NOMO-1 (cell line): ENCODE data around the gene XPNPEP1.
A peak's percentile ranks its signal among the peaks of the same experiment; 100 is the strongest.

Source experiments
- DNase-seq, 2 experiments: peaks; one replicate each; lab custom pipeline; 2025; ENCODE audit not compliant: unreplicated experiment in 2 of 2; lab: John Stamatoyannopoulos, UW

Gene XPNPEP1

DNA sequence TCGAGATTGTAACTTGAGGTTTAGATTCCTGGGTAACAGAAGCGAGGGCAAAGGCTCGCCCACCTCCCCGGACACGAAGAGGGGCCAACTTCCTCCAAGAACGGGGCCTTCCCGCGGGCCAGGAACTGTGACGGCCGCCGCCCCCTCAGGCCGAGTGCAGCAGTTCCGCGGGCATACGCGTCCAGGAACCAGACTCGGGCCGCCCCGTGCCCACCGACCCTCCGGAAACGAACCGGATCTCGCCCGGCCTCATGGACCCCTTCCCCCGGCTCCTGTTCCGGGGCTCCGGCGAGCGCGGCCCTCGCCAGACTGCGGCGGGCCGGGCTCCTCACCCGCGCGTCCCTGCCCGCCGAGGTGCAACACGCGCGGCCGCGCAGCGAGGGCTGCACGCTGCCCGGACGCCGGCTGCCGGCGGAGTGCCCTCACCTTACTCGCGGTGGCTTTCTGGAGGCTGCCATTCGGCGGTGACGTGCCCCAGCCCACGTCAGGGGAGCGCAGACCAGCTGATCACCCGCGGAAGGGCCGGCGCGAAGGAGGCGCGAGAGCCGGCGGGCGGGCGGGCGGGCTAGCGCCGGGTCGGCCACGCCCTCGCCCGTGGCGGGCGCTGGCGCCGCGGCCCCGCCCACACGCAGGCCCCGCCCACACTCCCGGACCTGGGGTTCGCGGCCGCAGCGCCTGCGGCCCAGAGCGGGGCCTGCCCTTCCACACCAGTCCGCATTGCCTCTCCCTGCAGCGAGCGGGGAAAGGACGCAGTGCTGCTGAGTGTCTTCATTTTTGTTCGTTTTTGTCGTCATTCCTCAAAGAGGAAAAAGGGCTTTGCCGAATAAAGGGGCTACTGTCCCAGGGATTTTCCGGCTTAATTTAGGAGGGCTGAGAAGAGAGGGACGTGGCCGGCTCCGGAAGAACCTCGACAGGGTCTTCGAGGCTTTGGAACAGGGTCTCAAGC lies at the start of gene XPNPEP1:
XPNPEP1 (minus strand) TSS at position 536 of the 946 bp plus-strand sequence; CDS start at position 458, 78 bp downstream.
- peak; percentile 83 to 94 for DNase-seq

DNA sequence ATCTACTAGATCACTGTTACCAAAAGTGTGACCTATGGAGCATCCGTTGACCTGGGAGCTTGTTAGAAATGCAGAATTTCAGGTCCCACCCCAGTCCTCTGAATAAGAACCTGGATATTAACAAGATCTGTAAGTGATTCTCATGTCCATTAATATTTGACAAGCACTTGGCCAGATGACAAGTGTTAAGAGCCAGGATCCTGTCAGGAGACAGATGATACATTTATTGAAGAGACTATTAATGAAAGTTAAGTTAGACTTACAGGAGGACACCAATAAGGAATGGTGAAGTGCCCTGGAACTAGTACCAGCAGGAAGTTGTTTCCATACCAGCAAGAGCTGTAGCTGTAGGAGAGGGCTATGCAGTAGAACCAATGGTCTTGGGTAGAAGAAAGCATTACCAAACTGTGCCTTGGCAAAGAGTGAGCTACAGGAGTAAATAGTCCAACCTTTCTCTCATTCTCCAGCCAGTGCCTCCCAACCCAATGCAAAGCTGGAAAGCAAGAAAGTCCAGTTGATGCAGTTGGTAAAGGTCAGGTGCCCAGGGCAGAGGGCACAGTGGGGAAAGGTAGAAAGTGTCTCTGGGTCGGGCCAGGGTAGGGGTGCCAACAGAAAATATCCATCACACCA lies 49.2 kb upstream of the XPNPEP1 start:
- DNase-seq = no peak

DNA sequence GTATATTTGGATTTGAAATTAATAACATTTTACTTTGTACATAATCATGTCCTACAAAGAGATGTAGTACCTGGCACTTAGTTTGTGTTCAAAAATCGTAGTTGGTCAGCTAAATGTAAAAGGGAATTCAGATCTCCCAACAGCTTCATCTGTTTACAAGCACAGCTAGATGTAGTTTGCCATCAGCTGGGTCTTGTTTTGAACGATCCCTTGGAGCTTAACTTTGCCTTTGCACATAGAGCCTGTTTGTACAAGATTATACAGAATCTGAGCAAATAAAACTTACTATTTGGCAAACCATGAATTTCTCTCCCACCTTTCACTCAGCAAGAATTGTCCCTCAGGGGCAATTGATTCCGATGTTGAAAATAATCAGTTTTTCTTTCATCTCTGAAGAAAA lies 48.3 kb upstream of the XPNPEP1 start:
- no peak for DNase-seq

DNA sequence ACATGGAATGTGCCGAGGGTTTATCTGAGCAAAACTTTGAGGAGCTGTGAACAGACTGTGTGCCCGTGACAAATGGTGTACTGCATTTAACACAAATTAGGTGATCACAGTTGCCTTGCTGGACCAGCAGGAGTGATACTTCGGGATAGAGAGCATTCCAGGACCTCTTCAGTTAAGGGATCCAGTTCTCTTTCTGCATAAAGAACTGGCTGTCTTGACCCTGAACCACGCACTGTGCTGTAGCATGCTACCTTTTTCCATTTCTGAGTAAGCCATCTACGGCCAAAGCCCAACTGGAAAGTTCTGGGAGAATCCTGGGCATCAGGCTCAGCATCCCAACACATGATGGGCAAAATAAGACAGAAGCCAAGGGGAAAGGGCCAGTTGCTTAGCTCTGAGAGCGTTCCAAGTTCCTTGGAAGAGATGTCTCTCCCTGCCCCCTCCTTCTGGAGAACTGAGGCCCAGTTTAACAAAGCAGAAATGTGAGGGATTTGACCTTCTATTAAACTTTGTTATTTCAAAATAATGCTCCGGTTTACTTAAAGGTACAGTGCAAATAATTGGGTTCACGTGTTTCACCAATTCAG lies 46.5 kb upstream of the XPNPEP1 start:
- DNase-seq = no peak

DNA sequence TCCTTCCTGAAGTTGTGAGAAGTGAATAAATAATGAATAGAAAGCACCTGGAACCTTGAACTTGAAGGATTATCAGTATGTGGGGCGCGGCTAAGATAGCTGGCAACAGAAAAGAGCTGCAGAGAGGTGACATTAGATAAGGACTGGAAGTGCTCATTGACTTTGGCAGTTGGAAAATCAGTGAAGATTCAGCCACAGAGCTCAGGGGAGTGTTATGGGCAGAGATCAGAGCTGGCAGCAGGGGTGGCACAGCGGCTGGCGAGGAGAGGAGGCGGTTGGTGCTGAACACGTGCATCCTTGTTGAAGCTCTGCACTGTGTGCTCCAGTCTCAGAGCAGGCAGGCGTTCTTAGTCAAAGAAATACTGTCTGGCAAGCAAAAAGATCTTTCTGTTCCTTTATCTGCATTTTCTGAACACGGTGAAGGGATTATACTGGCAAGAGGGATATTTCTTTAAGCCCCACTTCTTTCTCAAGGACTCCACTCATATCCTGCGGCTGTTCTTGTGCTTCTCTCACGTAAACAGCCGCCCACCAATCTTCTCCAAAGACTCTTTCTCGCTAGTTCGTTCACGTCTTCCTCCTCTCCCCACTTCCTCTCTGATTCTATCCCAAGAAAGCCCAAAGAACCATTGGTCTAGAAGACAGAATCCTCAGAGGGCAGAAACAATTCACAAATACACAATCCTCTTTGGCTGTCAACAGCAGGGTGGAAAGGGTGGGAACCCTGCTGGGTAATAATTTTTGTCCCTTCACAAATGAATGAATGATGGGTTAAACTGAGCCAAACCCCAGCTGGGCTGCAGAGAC lies 45.8 kb upstream of the XPNPEP1 start:
- no peak for DNase-seq

DNA sequence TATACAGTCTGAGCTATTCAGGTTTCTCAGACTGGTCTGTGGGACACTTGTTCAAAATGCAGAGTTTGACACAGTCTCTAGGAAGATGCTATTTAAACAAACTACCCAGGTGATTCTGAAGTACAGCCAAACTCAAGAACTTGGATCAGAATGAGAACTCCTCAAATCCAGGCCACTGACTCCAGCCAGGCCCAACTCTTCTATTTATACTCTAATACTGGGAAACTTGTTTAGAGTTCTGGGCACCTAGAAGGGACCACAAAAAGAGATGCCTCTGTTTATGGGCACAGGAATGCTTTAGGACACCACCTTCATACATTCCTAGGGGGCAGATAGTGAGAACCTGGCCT lies 44.4 kb upstream of the XPNPEP1 start:
- DNase-seq = no peak

DNA sequence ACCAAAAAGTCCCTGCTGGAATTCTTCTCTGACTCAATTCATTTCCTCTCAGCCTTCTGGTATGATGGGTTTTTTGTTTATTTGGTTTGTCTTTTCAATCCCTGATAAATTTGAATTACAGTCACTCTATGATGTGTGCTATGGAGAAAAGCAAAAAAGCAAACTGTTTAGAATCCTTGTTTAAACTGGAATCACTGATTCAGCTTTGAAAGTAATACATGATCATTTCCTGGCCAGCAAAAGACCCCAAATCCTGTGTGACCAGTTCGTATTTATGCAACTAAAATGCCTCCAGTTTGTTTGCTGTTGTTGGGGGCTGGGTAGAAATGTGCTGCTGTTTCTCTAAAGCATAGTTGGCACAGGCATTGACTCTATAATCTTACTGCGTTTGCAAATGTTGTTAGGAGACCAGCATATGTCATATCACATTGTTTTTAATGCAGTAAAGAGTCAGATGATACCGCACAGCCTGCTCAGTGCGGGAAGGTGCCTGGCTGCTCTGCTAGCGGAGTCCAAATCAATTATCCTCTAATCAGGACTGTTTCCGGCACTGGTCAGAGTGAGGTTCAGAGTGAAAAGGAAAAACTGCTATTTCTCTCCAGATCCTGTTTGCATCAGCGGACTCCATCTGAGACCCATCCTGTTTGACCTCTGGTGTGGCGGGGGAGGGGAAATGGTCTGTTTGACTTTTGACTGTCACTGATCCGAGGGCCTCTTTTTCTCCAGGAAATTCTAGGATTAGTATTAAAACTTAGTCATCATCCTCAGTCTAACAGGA lies 43.8 kb upstream of the XPNPEP1 start:
- no peak for DNase-seq

DNA sequence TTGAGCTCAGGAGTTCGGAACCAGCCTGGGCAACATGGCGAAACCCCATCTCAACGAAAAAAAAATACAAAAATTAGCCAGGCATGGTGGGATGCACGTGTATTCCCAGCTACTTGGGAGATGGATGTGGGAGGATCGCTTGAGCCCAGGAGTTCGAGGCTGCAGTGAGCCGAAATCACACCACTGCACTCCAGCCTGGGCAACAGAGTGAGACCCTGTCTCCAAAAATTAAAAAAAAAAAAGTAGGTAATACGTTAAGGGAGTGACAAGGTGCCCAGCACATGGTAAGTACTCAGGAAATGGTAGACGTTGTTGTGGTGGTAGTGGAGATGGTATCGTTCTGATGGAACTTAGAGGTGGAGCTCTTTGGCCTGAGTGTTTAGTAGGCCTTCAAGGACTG lies 41.0 kb upstream of the XPNPEP1 start:
- no peak for DNase-seq

DNA sequence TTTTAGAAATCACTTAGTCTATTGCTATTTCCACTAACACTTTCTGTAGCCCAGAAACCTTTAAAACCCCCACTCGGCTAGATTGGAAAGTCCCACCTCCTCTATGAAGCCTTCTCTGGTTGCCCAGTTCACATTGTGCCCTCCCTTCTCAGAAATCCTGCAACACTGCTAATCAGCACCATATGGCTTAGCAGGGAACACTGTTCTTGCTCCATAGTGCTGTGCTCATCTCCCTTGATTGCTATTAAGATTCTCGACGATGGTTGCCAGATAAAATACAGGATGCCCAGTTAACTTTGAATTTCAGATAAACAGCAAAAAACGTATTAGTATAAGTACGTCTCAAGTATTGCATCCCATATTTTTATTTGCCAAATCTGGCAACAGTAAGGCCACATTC lies 40.1 kb upstream of the XPNPEP1 start:
- DNase-seq = no peak

DNA sequence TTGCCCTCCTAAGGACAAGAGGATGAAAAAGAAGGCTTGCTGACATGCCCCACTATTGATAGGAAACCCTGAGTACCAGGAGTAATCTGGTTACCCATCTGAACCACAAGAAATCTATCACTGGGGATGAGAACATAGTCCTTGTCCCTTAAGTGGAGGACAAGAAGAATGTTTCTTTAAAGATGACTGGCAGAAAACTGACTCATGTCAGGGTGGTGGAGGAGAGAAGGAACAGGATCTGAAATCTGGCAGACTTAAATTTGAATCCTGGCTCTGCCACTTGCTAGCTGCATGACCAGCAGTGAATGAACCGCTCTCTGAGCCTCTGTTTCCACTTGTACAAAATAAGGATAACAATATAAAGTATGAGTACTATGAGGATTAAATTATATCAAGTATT lies 38.9 kb upstream of the XPNPEP1 start:
- DNase-seq = no peak

DNA sequence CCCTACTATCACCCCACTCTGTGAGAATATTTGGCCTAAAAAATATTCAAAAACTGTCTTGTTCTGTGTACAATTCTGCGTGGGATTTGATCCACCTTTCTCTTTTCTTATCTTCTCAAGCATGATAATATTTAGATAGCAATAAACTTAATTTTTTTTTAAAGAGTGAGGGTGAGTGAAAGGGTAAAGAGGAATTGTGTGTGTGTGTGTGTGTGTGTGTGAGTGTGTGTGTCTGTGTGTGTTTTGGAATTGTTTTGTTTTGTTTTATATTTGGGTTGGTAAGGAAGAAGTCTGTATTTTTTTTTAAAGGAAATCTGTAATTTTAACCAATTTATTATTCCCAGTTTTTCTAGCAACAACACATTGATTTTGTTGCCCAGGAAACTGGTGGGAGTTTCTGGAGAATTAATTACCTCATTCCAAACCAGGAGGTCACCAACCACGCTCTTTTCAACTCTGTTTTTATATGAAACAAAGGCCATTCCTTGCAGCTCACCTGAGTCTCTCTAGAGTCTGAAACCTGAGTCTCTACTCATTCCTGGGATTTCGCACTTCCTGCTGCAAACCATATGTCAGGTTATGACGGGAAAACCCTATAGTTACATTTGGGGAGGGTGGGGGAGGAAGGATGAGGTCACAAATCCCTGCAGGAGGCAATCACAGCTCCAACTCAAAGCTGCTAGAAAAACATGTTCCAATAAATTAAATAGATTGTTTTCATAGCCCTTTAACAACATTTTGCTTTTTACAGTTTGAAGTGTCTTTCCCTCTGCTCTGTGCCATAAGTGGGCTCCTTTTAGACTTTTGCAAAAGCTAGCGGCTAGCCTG lies 38.1 kb upstream of the XPNPEP1 start:
- DNase-seq = no peak

DNA sequence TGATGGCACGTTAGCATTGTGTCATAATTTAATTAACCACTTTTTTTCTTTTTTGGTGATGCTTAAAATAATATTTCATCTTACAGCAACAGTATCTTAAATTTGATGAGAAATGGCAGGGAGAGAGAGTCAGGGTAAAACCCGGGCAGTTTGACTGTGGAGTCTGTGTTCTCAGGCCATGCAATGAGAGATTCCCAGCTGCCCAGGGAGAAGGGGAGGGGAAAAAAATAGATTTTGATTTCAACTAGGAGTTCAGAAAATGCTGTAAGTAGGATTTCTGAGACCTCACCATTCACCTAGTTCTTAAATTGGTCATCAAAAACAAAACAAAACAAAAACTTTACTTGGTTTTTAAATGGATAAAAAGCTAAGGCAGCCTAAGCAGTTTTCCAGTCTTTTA lies 37.4 kb upstream of the XPNPEP1 start:
- DNase-seq = no peak

DNA sequence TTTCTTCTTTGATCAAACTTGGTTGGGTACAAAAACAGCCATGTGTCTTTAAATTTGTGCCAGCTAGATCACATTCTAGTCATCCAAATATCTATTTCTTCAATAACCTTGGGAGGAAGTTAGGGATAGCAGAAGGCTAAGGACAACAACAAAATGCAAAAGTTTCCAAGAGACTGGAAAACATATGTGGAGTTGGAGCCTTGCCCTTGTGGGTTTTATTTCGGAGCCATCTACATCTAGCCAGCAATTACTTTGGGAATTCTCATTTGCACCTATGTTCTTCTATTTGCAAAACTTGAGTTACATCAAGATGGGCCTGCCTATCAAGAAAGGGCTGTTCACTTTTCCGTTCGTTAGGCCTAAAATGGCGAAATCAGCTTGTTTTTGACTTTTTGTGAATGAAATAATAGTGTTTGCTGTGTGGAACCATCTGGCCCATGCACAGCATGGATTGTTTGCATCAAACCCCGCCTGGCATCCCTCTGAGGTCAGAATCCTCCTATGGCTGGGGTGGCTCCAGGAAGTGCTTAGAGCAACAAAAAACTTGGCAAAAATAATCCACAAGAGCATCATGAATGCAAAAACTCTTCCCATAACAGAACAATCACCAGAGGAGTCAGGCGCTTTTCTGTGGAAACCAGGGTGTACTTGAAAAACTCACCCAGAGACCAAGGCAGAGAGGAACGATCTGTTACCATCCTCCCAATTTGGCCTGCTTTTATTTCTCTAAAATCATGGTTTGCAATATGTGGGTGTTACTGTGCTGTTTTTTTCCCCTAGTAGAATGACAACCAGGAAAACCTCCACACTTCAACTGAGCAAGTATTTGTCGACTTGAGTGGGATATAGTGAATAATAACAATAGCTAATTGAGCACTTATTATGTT lies 36.2 kb upstream of the XPNPEP1 start:
- no peak for DNase-seq

DNA sequence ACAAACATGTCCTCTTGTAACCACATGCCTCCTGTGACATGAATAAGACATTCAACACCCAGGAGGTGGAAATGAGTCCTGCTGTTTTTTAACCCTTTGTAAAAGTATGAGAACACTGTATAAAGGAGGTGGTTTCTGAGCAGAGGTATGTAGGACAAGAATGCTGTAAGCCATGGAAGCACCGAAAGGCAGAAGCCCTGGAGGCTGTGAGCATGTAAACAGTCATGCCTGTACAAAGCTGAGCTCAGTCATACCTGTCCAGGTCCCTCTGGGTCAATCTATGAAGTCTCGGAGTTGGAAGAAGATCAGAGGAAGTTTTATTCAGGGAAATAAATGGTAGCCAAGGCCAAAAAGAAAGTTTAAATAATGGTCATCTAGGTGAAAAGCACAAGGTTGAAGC lies 34.7 kb upstream of the XPNPEP1 start:
- DNase-seq = no peak

DNA sequence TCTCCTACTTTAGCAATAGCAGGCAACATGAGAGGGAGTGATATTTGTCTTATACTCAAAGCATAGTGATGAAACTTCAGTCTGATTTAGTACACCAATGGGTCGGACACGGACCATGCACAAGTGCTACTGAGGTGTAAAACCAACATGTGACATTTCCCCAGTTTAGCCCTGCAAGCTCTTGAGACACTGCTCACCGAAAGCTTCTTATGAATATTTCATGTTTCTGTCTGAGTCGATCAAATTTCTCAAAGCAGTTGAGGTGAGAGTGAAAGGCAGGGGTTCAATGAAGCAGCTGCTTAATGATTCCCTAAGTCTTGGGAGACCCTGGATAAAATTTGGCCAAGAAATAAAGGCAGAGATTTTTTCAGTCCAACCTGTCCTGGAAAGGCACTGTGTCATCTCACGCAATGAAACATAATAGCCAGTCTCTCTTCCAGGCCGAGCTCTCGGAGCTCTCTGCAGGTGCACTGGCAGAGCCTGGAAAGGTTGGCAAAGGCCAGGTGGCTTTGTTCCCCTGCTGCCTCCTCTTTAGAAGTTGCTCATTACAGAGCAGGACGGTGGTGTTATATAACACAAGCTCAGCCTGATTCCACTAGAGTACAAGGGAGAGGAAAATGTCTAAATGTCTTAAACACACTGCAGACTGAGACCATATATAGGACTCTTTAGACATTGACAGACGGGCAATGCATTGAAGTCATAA lies 33.9 kb upstream of the XPNPEP1 start:
- DNase-seq = no peak

DNA sequence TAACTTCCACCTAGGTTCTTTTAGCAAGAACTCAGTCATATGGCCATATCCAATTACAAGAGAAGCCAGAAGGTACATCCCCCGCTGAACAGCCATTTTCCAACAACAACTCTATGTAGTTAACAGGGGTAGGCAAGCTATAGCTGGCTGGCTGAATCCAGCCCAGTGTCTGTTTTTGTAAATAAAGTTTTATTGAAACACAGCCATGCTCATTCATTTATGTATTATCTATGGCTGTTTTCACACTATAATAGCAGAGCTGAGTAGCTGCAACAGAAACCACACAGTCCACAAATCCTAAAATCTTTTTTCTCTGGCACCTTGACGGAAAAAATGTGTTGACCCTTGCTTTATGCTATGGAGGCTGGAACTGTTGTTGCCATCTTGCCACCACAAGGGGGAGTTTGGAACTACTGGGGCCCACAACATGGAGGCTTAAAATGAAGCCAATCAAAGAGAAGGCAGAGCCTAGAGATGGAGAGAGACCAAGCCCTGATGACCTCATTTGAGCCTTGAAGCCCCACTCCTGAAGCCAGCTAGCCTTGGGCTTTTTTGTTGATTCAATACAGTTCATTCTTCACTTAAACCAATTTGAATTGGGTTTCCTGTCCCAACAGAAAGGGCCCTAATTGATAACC lies 33.3 kb upstream of the XPNPEP1 start:
- DNase-seq = peak in 1 of 2 experiments; percentile 9

DNA sequence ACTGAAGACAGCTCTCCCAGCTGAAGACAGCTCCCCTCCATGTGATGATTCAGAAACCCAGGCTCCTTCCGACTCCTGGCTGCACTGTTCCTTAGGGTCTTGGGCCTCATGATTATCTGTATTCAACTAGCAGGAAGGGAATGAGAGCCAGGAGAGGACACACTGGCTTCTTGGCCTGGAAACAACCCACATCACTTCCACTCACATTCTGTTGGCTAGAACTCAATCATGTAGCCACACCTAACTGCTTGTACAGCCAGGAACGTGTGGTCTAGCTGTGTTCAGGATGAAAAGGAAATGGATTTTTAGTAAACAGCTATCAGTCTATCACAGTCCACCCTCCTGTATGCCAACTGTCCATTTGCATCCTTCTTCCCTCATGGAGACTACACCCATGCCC lies 30.5 kb upstream of the XPNPEP1 start:
- no peak for DNase-seq
